Right lobe of liver (tissue), 4 donors: ENCODE results near the gene KL.

Experiments
- CTCF ChIP-seq, 4 donors: fragments of 200-600 bp in 3 of 4; fragments of 450-650 bp in 1 of 4; IDR thresholded peaks; one replicate each; pipeline versions ENCODE4 v1.5.1 to v1.8.0; 2016 to 2022; ENCODE audit warnings: antibody characterized with exemption in 4 of 4, mild to moderate bottlenecking in 2 of 4
- POLR2A ChIP-seq: fragments of 450-650 bp; IDR thresholded peaks from one replicate; pipeline ENCODE4 v1.6.1; 2017; ENCODE audit warnings: antibody characterized with exemption, mild to moderate bottlenecking
- donor health status: DM: no; HTN: no; CAD: no.
- donor health status: DM: no; HTN: no; CAD: no.
- donor health status: DM: no; HTN: yes; CAD: no.

DNA sequence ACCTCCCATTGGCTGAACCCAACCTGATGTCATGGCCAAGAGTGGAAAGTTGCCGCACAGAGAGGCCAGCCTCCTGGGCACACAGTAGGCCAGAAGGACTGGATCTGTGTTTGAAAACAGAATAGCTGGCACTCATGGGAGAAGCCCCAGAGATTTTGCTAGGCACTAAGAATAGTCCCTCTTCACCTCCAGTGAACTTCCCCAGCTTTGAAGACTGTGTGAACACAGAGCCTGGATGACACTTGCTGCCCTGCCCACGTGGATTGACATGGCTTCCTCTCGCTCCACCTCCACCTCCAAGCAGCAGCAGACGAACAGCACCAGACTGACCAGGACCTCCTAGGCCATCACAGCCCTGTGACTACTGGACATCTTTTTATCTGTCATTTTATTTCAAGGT, 37.9 kb upstream of the KL start:
- no peak for TF ChIP-seq CTCF (IDR thresholded peaks at IDR 0.05)
- no peak for TF ChIP-seq POLR2A
